ENCODE data around the gene TRIM27. TPM values are rescaled to one million over a fixed set of nuclear protein-coding genes. Genes with fewer than 3 reads are reported as not detected.

The TRIM27 gene
- total RNA-seq, 1 donor from 2014 or later, result 101 TPM

- H3K27me3 ChIP-seq (ENCODE audit: control insufficient read depth, insufficient read depth, low read length), result no peaks in the 10 kb centered on the region
- no peak for DNase-seq (ENCODE audit: low read depth)
- TF ChIP-seq CTCF (IDR thresholded peaks at IDR 0.05; ENCODE audit: insufficient read depth, low read length, poor library complexity, severe bottlenecking), result no peak
- peak overlapping the region; percentile 53 for H3K4me3 ChIP-seq (ENCODE audit: low read depth, low read length)
- no peaks in the 10 kb centered on the region for H3K36me3 ChIP-seq (ENCODE audit: control insufficient read depth, insufficient read depth, low read length)
These were observed 59.4 kb downstream of the TRIM27 start for GRCh38 chr6:28864326-28864923.

DNA sequence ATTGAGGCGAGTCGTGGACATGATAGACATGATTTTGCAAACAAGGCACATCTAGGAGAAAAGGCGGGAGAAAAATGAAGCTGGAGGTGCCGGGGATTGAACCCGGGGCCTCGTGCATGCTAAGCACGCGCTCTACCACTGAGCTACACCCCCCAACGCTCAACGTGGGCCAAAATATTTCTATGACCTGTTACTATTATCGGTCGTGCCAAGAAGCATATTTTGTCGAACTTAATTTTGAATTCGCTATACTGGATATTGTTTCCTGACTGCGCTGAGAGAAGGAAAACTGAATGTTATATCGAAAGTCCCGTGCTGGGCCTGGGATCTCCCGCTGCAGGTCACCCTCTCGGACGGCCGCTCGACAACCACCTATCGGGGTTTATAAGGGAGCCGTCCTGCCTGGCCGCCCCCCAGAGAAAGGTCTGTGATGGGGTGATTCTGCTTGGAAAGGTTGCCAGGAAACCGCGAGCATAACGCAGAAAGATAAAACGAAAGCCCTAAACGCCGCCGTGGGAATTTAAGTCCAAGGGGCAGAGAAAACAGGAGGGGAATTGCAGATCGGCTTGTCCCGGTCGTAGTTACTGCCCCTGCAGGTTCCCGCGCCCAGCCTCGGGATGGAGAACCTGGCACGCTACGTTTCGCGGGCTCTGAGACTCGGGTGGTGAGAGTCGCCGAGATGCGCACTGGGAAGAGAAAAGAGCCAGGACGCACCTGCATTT, 60.0 kb downstream of the TRIM27 start:
- no peak for DNase-seq (ENCODE audit: low read depth)
- TF ChIP-seq CTCF (IDR thresholded peaks at IDR 0.05; ENCODE audit: insufficient read depth, low read length, poor library complexity, severe bottlenecking), result peak; percentile 33
- H3K4me3 ChIP-seq (ENCODE audit: low read depth, low read length), result peak overlapping the region; percentile 53
- H3K36me3 ChIP-seq (ENCODE audit: control insufficient read depth, insufficient read depth, low read length), result no peaks in the 10 kb centered on the region
- no peaks in the 10 kb centered on the region for H3K27me3 ChIP-seq (ENCODE audit: control insufficient read depth, insufficient read depth, low read length)

- Histone ChIP-seq H3K4me3 (ENCODE audit: low read depth, low read length) (no peak overlapping the region), H3K27me3 (ENCODE audit: control insufficient read depth, insufficient read depth, low read length) (no peaks in the 10 kb centered on the region), H3K36me3 (ENCODE audit: control insufficient read depth, insufficient read depth, low read length) (no peaks in the 10 kb centered on the region)
- no peak for DNase-seq (ENCODE audit: low read depth)
- TF ChIP-seq CTCF (IDR thresholded peaks at IDR 0.05; ENCODE audit: insufficient read depth, low read length, poor library complexity, severe bottlenecking), result no peak
These were observed 61.7 kb downstream of the TRIM27 start for GRCh38 chr6:28862077-28862476.

DNA sequence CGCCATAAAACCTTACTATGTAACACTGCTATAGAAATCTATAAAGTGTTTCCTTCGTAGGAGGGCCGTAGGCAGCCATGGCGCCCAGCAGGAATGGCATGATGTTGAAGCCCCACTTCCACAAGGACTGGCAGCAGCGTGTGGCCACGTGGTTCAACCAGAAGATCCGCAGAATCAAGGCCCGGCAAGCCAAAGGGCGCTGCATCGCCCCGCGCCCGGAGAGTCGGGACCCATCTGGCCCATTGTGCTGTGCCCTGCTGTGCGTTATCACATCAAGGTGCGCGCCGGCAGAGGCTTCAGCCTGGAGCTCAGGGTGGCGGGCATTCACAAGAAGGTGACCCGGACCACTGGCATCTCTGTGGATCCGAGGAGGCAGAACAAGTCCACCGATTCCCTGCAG, 62.4 kb downstream of the TRIM27 start:
- TF ChIP-seq CTCF (IDR thresholded peaks at IDR 0.05; ENCODE audit: insufficient read depth, low read length, poor library complexity, severe bottlenecking), result no peak
- no peak for DNase-seq (ENCODE audit: low read depth)

DNA sequence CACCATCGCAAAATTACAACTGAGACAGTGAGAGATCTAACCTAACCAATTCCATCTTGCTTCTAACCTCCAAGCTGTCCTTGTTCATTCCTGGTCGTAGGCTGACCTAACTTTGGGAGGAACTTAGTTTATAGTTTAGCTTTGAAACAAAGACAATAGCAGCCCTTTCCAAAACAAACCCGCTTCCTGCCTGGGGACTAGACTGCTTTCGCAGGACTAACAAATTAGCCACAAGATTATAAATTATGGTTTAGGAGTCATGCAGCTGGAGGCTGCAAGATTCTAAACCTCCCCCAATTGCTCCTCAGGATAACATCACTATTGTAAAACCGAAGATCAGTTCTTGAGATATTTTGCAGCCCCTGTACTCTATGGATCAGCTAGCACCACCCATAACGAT, 63.2 kb downstream of the TRIM27 start:
- no peaks in the 10 kb centered on the region for H3K27me3 ChIP-seq (ENCODE audit: control insufficient read depth, insufficient read depth, low read length)
- no peak for TF ChIP-seq CTCF (IDR thresholded peaks at IDR 0.05; ENCODE audit: insufficient read depth, low read length, poor library complexity, severe bottlenecking)
- no peaks in the 10 kb centered on the region for H3K36me3 ChIP-seq (ENCODE audit: control insufficient read depth, insufficient read depth, low read length)
- no peak for DNase-seq (ENCODE audit: low read depth)
- H3K4me3 ChIP-seq (ENCODE audit: low read depth, low read length), result no peak overlapping the region

More for the DNA sequence above, 62.4 kb downstream of the TRIM27 start:
- Histone ChIP-seq H3K36me3 (ENCODE audit: control insufficient read depth, insufficient read depth, low read length) (no peaks in the 10 kb centered on the region), H3K27me3 (ENCODE audit: control insufficient read depth, insufficient read depth, low read length) (no peaks in the 10 kb centered on the region), H3K4me3 (ENCODE audit: low read depth, low read length) (no peak overlapping the region)

Data from kidney epithelial cell (primary cell).